B cell (primary cell): ENCODE data around the gene PPP1R13B. TPM values are rescaled to one million over a fixed set of nuclear protein-coding genes. Genes with fewer than 3 reads are reported as not detected.

Source experiments
- ATAC-seq: fragments of 200-7000 bp; cut with Tn5 transposase; one replicate; pipeline ENCODE4 v1.10.0; 2021; ENCODE audit warnings: low read depth, mild to moderate bottlenecking, moderate number of reproducible peaks, moderate library complexity
- CTCF ChIA-PET: fragments of 350-600 bp; sonication (Branson Sonifier 250); formaldehyde crosslinking; loops from one replicate; lab custom pipeline; 2021; ENCODE audit warnings: antibody characterized with exemption, inconsistent platforms; lab: Charles Lee
- POLR2A ChIA-PET: fragments of 350-600 bp; sonication (Branson Sonifier 250); formaldehyde crosslinking; loops from one replicate; lab custom pipeline; 2021; ENCODE audit warnings: antibody characterized with exemption; lab: Charles Lee
- DNase-seq: peaks from one replicate; pipeline ENCODE4 v3.0.0; 2013
- H2AFZ ChIP-seq: 2 replicates; pipeline ENCODE4 v1.6.1; 2012; ENCODE audit warnings: mild to moderate bottlenecking, low read depth, low read length; ENCODE audit not compliant: insufficient read depth, poor library complexity, severe bottlenecking
- H3K27ac ChIP-seq, 2 donors: 1 replicate in 1 of 2; 2 replicates in 1 of 2; pipeline ENCODE4 v1.5.1; 2012 to 2013; ENCODE audit warnings: low read length in 2 of 2, mild to moderate bottlenecking in 2 of 2, moderate library complexity in 1 of 2
- H3K27me3 ChIP-seq, 4 experiments: fragments of 200-600 bp in 1 of 4; sonication (generic) in 1 of 4; replicated peaks in 1 of 4; 1 replicate in 2 of 4; 2 replicates in 2 of 4; pipeline versions ENCODE4 v1.6.1 to v1.7.0; 2013 to 2016; ENCODE audit warnings: low read length in 3 of 4, mild to moderate bottlenecking in 2 of 4, mixed read lengths in 1 of 4, moderate library complexity in 1 of 4; ENCODE audit not compliant: insufficient read depth in 4 of 4, control insufficient read depth in 3 of 4; ENCODE audit errors: control extremely low read depth in 1 of 4
- H3K36me3 ChIP-seq, 2 experiments: replicated peaks in 1 of 2; 1 replicate in 1 of 2; 2 replicates in 1 of 2; pipeline versions ENCODE4 v1.6.1 to v1.7.1; 2013; ENCODE audit warnings: low read length in 1 of 2; ENCODE audit not compliant: insufficient read depth in 2 of 2, control insufficient read depth in 1 of 2; ENCODE audit errors: control extremely low read depth in 1 of 2, extremely low read depth in 1 of 2
- H3K4me1 ChIP-seq, 2 donors: fragments of 200-600 bp in 1 of 2; sonication (generic) in 1 of 2; 1 replicate in 1 of 2; 2 replicates in 1 of 2; pipeline versions ENCODE4 v1.5.1 to v1.6.1; 2013 to 2017; ENCODE audit warnings: low read length in 2 of 2; ENCODE audit not compliant: control insufficient read depth in 2 of 2, insufficient read depth in 2 of 2
- H3K4me2 ChIP-seq: replicated peaks from 2 replicates; pipeline ENCODE3; 2012; ENCODE audit warnings: mild to moderate bottlenecking, low read depth, low read length; ENCODE audit not compliant: poor library complexity, severe bottlenecking
- H3K4me3 ChIP-seq, 5 experiments: fragments of 200-600 bp in 1 of 5; sonication (generic) in 1 of 5; 1 replicate in 3 of 5; 2 replicates in 2 of 5; pipeline versions ENCODE4 v1.5.1 to v1.7.0; 2011 to 2016; ENCODE audit warnings: low read length in 4 of 5, mild to moderate bottlenecking in 4 of 5, low read depth in 2 of 5, control low read depth in 1 of 5, moderate library complexity in 1 of 5; ENCODE audit not compliant: insufficient read depth in 1 of 5; ENCODE audit errors: control extremely low read depth in 1 of 5, extremely low read depth in 1 of 5
- H3K79me2 ChIP-seq: fragments of 200-600 bp; sonication (generic); one replicate; pipeline ENCODE4 v1.6.0; 2016; ENCODE audit warnings: low read length; ENCODE audit not compliant: control insufficient read depth, insufficient read depth
- H3K9ac ChIP-seq: fragments of 200-600 bp; sonication (generic); 2 replicates; pipeline ENCODE4 v1.6.1; 2017; ENCODE audit warnings: mild to moderate bottlenecking, low read length, moderate library complexity
- H3K9me3 ChIP-seq, 3 donors: one replicate each; pipeline versions ENCODE4 v1.6.1 to v1.7.1; 2013; ENCODE audit warnings: low read length in 2 of 3; ENCODE audit not compliant: control insufficient read depth in 2 of 3, insufficient read depth in 1 of 3; ENCODE audit errors: control extremely low read depth in 1 of 3
- H4K20me1 ChIP-seq: 2 replicates; pipeline ENCODE4 v1.6.0; 2012; ENCODE audit warnings: mild to moderate bottlenecking, low read length; ENCODE audit not compliant: insufficient read depth, control insufficient read depth, poor library complexity, severe bottlenecking
- H3K27ac Mint-ChIP-seq: one replicate; pipeline ENCODE4 v1.8.0; 2021; ENCODE audit warnings: mixed read lengths
- H3K27me3 Mint-ChIP-seq: one replicate; pipeline ENCODE4 v1.8.0; 2021; ENCODE audit warnings: mixed read lengths
- H3K4me1 Mint-ChIP-seq: one replicate; pipeline ENCODE4 v1.8.0; 2021; ENCODE audit warnings: mixed read lengths
- H3K4me3 Mint-ChIP-seq: one replicate; pipeline ENCODE4 v1.8.0; 2021; ENCODE audit warnings: mixed read lengths
- H3K9me3 Mint-ChIP-seq: one replicate; pipeline ENCODE4 v1.8.0; 2022; ENCODE audit warnings: mixed read lengths; ENCODE audit not compliant: insufficient read depth
- EZH2 ChIP-seq: IDR thresholded peaks from 2 replicates; pipeline ENCODE4 v1.6.1; 2012; ENCODE audit warnings: borderline replicate concordance, low read depth, mild to moderate bottlenecking, moderate library complexity, low read length; ENCODE audit not compliant: insufficient read depth, poor library complexity, severe bottlenecking
- WGBS: methylation state at CpG from one replicate; pipeline ENCODE4 v1.1.5; 2013; ENCODE audit warnings: missing lambda C conversion rate; ENCODE audit not compliant: insufficient coverage; 5-methylcytosine and 5-hydroxymethylcytosine counted together
- intact Hi-C: fragments of 100-400 bp; cut with micrococcal nuclease; formaldehyde crosslinking; loops from one replicate; pipeline ENCODE4 v1.10.0; 2022
- polyA plus RNA-seq: library from polyadenylated mRNA; depleted of rRNA; stranded (reverse); fragments of >200 nt; gene quantifications from 2 replicates; pipeline ENCODE4 v1.2.3, GENCODE V29; 2012
- total RNA-seq, 2 donors: library from RNA; stranded (reverse); fragments of 120-200 nt in 1 of 2; gene quantifications; 1 replicate in 1 of 2; 2 replicates in 1 of 2; pipeline versions ENCODE4 v1.2.3 to v1.2.4, GENCODE V29; 2013 to 2022
- TF ChIP-seq, protein P1 (sequence below): fragments of 200-600 bp; IDR thresholded peaks from one replicate; pipeline ENCODE4 v1.8.0; 2022; ENCODE audit warnings: antibody characterized with exemption, mild to moderate bottlenecking

Gene PPP1R13B
- total and polyA plus RNA-seq, 2 donors (not counting 1 experiment from before 2014, with no cell fraction given) = 10.1 to 27.7 TPM

DNA sequence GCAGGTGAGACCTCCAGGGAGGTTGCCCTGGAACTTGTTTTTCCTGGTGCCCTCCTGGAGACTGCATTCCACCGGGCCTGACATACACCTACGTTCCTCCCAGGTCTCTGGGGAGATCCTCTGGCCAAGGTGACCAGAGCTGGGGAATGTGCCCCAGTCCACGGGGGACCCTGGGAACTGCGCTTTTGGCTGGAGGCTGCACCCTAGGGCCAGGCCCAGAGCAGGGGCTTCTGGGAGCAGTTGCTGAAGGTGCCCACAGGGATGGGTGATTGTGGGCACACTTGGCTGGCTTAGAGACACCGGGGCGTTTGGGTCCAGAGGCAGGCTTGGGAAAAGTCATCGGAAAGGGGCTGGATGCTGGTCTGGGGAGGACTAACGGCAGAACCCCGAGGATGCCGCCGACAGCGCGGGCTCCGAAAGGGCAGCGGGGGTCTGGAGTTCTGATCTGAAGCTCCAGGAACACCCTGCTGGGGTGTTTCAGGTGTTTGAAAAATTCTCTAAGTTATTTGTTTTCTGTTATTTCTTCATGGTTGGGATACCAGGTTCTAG lies 44.4 kb upstream of the PPP1R13B start:
- WGBS = 94% methylated on average over 15 of the region's 15 CpGs

More for the DNA sequence above, 44.4 kb upstream of the PPP1R13B start:
- H3K27ac ChIP-seq = no peak overlapping the region
- no peak overlapping the region for H2AFZ ChIP-seq
- intact Hi-C loops = no loop called here
- no peak overlapping the region for H3K9ac ChIP-seq
- no peak for TF ChIP-seq EZH2
- TF ChIP-seq, protein P1, sequence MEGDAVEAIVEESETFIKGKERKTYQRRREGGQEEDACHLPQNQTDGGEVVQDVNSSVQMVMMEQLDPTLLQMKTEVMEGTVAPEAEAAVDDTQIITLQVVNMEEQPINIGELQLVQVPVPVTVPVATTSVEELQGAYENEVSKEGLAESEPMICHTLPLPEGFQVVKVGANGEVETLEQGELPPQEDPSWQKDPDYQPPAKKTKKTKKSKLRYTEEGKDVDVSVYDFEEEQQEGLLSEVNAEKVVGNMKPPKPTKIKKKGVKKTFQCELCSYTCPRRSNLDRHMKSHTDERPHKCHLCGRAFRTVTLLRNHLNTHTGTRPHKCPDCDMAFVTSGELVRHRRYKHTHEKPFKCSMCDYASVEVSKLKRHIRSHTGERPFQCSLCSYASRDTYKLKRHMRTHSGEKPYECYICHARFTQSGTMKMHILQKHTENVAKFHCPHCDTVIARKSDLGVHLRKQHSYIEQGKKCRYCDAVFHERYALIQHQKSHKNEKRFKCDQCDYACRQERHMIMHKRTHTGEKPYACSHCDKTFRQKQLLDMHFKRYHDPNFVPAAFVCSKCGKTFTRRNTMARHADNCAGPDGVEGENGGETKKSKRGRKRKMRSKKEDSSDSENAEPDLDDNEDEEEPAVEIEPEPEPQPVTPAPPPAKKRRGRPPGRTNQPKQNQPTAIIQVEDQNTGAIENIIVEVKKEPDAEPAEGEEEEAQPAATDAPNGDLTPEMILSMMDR = no peak
- no peaks in the 10 kb centered on the region for H3K79me2 ChIP-seq
- no peaks in the 10 kb centered on the region for H3K36me3 ChIP-seq
- H3K9me3 Mint-ChIP-seq = peaks cover 2% of the 10 kb centered on the region
- no peaks in the 10 kb centered on the region for H3K4me1 Mint-ChIP-seq
- ATAC-seq (no peak), DNase-seq (no peak)
- no peak overlapping the region for H3K4me3 ChIP-seq
- H3K27ac Mint-ChIP-seq = no peak overlapping the region
- H3K4me3 Mint-ChIP-seq = no peak overlapping the region
- no peak overlapping the region for H3K4me2 ChIP-seq
- peaks cover 6% of the 10 kb centered on the region for H3K27me3 Mint-ChIP-seq
- no peaks in the 10 kb centered on the region for H4K20me1 ChIP-seq
- no peaks in the 10 kb centered on the region for H3K9me3 ChIP-seq
- H3K4me1 ChIP-seq = no peaks in the 10 kb centered on the region
- CTCF ChIA-PET = interaction anchor here (1.3 kb wide), 1 partner anchor 18 kb away, joined by 4 read pairs; no protein-coding TSS in a partner anchor
- POLR2A ChIA-PET = no interaction called here
- H3K27me3 ChIP-seq = no peaks in the 10 kb centered on the region
